HT-29 (cell line): ENCODE results near the gene PCED1B. TPM values are rescaled to one million over a fixed set of nuclear protein-coding genes. Genes with fewer than 3 reads are reported as not detected.
A peak's percentile ranks its signal among the peaks of the same experiment; 100 is the strongest.
"Not testable (repeated sequence)": the region's sequence is repeated elsewhere in the genome, so short reads cannot be mapped to it uniquely, and the experiment has no call there.

Source experiments
- DNase-seq: peaks from one replicate; pipeline ENCODE4 v3.0.0-alpha.2; 2015; ENCODE audit warnings: low spot score
- total RNA-seq: library from RNA; depleted of rRNA; stranded (reverse); fragments of >200 nt; shearing (Covaris generic); gene quantifications from 2 replicates; pipeline ENCODE4 v1.2.3, GENCODE V29; 2014

PCED1B gene
- total RNA-seq, 1 experiment from 2014 or later: 4.8 TPM

DNA sequence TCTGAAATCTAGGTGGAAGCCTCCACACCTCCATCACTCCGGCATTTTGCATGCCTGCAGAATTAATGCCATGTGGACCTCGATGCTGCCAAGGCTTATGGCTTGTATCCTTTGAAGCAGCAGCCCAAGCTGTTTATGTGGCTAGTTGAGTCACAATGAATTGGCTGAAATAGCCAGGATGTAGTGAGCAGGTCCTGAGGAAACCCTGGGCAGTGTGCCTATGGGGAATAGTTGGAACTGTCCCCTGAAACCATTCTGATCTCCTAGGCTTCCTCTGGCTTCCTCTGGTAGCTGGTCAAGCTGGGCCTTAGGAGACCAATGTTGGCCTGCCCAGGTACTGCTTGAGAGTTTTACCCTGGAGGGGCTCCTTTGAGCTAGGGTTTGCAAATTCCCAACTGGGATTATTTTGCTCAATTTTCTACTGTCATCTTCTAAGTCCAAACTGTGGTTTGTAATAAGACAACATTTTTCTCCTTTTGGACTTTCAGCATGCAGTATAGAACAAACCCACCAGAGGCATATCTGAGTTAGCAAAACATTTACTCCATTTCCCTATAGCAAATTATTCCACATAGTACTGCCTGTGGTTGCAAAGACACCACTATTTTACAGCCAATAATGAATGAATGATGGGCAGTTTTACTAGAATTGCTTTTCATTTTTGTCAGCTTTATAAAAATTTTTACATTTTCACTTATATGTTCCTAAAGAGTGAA is 85.5 kb downstream of the PCED1B start:
- no peak for DNase-seq

DNA sequence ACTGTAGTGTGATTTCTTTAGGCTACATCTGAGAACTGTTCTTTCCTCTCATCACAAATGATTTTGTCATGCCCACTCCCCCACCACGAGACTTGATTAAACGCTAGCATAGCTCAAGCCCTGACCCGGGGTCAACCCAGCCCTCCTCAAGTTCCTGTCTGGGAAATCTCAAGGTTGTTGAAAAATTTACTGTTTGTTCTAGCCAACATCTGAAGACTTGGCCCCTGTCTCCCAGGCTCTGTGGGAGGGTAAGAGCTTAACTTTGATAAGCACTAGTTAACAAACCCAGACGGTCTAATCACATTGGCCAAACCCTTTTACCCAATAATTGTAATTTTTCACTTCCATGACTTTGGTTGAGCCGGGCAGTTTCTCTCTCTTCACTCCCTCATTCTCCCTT is 86.5 kb downstream of the PCED1B start:
- DNase-seq: no peak

DNA sequence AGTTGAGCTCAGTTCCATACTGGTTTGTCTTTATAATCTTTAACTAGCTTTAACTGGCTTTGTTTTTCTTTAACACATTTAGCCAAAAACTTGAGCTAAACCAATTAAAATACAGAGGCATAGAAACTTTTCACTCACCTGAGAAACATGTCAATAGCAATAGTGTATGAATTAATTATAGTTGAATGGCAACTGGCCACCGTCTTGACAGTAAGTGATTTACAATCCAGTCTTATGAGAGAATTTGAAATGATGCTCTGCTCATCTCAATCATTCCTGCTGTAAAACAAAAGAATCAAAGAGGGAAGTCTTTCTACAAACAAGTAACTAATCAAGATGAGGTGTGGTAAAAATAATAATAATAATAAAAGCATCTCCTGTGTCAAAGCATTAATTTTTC is 86.9 kb downstream of the PCED1B start:
- DNase-seq: no peak

DNA sequence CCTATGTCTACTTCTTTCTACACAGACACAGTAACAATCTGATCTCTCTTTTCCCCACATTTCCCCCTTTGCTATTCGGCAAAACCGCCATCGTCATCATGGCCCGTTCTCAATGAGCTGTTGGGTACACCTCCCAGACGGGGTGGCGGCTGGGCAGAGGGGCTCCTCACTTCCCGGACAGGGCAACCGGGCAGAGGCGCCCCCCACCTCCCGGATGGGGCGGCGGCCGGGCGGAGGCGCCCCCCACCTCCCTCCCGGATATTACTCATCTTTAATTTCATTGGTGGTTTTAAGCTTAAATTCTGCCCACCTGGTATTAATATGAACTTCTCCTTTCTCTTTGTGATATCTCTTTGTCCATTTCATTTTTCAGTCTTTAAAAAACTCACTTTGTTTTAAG is 90.9 kb downstream of the PCED1B start:
- DNase-seq: not testable (repeated sequence)

- no peak for DNase-seq
Measured at GRCh38 chr12:47178014-47178413, 98.6 kb downstream of the PCED1B start.

GRCh38 chr12:47182164-47182938 is 102.9 kb downstream of the PCED1B start:
- not testable (repeated sequence) for DNase-seq

- DNase-seq: no peak
Measured at GRCh38 chr12:47184229-47184628, 104.8 kb downstream of the PCED1B start.

DNA sequence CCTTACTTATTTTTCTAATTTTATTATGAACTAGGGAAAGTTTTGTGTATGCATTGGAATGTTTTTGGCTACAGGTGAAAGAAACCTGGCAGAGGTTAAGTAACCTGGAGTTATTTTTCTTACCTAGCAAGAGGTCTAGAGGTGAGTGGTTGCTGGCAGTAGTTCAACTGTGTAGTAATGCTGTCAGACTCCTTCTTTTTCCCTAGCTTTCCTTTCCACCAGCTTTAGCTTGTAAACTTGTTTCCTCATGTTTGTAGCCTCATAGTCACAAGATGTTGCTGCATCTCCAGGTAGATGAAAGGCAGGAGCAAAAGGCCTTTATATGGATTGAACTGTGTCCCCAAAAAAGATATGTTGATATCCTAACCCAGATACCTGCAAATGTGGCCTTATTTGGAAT is 105.4 kb downstream of the PCED1B start:
- DNase-seq: peak; percentile 81

DNA sequence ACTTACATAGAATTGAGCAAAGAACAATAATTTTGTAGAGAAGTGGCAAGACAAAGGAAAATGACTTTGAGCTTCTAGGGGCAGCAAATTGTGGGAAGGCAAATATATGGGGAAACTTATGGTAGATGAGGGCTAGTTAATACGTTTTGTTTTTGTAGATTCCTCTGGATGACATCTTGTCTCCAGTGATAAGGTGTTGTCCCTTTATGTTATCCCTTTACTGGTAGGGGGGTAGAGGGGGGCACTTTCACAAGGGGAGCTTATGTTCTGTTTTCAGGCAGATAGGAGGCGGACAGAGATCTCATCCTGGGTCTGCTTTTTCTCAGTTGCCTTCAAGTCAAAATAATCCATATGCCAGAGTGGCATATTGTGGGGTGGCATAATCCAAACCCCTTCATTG is 106.8 kb downstream of the PCED1B start:
- no peak for DNase-seq

- DNase-seq: peak; percentile 18
Measured at GRCh38 chr12:47188576-47189441, 109.4 kb downstream of the PCED1B start.

DNA sequence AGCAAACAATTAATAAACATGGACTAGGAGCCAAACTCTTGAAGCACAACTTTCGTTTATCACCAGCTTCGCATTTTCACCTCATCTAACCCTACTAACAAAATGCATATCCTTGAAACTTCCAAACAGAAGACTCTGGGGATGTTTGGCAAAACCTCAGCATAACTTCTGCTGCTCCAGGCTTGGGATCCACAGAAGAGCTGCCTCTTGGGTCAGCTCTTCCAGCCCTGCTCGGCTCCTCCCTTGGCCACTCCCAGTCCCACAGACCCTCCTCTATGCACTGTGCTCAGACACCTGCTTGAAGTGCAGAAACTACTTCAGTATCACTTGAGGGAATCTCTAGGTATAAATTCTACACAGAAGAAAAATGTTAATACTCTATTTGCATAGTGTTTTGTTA is 110.3 kb downstream of the PCED1B start:
- DNase-seq: no peak

- DNase-seq: no peak
Measured at GRCh38 chr12:47190271-47190750, 110.9 kb downstream of the PCED1B start.

DNA sequence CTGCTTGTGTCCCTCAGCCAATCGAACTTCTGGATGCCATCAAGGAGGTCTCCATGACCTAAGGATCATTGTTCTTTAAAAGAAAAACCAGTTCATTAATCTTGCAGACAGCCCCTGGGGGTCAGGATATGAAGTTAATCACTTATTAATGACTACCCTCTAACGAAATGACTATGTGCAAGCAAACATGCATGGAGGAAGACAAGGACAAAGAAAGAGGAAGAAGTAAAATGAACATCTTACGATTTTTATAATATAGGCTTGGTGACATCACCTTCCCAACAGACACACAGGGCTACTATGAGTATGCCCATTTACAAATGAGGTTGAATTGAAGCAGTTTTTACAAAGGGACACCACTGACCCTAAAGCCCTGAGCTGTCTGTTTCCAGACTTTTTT is 111.5 kb downstream of the PCED1B start:
- DNase-seq: no peak

DNA sequence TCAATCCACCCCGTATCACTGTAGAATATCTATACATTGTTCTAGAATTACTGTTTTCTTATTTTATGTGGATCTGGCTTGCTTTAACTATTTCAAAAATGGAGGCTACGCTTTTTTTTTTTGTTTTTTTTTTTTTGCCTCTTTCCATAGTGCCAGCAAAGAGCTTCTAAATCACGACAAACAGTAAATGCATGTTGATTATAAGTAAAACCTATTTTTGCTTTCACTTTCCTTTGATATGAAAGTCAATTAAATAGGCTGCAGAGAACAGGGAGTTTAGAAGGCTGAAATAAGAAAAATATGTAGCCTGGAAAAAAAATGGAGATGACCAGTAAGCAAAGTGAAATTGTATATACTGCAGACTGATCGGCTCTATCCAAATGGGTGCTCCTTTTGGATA is 112.6 kb downstream of the PCED1B start:
- DNase-seq: no peak

GRCh38 chr12:47193066-47193465 is 113.6 kb downstream of the PCED1B start:
- no peak for DNase-seq

DNA sequence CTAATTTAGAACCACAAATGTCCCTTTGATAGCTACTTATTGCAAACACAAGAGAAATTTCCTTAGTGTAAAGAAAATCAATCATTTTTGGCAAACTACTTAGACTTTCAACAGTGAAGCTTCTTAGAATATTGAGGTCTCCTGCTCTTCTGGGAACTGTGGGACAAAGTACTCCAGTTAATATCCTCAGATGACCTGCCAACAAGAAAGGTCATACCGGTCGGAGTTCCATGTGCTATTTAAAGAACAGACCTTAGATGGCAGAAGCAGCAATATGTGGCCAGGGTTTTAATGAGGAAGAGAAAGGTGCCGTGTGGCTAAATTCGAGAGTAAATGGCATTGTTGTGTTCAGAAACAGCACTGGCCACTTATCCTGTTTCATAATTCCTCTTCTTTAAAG is 115.1 kb downstream of the PCED1B start:
- DNase-seq: no peak

- DNase-seq: no peak
Measured at GRCh38 chr12:47200446-47200845, 121.0 kb downstream of the PCED1B start.

- not testable (repeated sequence) for DNase-seq
Measured at GRCh38 chr12:47201190-47201589, 121.8 kb downstream of the PCED1B start.

GRCh38 chr12:47202176-47202575 is 122.8 kb downstream of the PCED1B start:
- no peak for DNase-seq

DNA sequence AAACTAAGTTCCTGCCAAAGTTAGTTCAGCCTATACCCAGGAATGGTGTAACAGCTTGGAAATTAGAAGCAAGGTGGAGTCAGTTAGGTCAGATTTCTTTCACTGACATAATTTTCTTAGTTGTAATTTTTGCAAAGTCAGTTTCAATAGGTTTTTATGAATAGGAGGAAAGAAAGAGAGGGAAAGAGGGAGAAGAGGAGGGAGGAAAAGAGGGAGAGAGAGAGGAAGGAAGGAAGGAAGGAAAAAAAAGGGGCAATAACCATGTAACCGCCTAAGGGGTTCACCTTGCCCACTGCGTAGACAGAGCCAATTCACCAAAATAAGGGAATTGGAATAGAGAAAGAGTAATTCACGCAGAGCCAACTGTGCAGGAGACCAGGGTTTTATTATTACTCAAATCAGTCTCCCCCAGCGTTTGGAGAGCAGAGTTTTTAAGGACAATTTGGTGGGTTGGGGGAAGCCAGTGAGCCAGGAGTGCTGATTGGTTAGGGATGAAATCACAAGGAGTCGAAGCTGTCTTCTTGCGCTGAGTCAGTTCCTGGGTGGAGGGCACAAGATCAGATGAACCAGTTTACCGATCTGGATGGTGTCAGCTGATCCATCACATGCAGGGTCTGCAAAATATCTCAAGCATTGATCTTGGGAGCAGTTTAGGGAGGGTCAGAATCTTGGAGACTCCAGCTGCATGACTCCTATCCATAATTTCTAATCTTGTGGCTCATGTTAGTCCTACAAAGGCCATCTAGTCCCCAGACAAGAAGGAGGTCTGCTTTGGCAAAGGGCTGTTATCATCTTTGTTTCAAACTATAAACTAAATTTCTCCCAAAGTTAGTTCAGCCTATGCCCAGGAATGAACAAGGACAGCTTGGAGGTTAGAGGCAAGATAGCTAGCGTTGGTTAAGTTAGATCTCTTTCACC is 126.4 kb downstream of the PCED1B start:
- no peak for DNase-seq
